TTC549 (cell line): ENCODE data around the gene TECTB.

Source experiments
- FAIRE-seq: peaks from 2 replicates; lab custom pipeline; 2012; peaks lifted over from hg19 to GRCh38; lab: Jason Lieb, UNC

TECTB gene

GRCh38 chr10:112348759-112349158 lies 65.6 kb downstream of the TECTB start:
- FAIRE-seq, result no peak

- no peak for FAIRE-seq
These were observed 66.4 kb downstream of the TECTB start for GRCh38 chr10:112349521-112350085.

GRCh38 chr10:112351146-112351545 lies 67.9 kb downstream of the TECTB start:
- no peak for FAIRE-seq

- no peak for FAIRE-seq
These were observed 68.8 kb downstream of the TECTB start for GRCh38 chr10:112352044-112352443.

GRCh38 chr10:112353046-112353445 lies 69.8 kb downstream of the TECTB start:
- no peak for FAIRE-seq
